ENCODE data around the gene KIDINS220. TPM values are rescaled to one million over a fixed set of nuclear protein-coding genes. Genes with fewer than 3 reads are reported as not detected.

The KIDINS220 gene
- total RNA-seq, 1 experiment from 2014 or later, result 20.1 TPM

Other genes starting within 250 kb of the KIDINS220 start
- 112 TPM for gene ID2, start 155.6 kb downstream of the KIDINS220 start, total RNA-seq (2021; ENCODE audit: unreplicated experiment)
- gene MBOAT2, start 166.1 kb upstream of the KIDINS220 start, total RNA-seq (2021; ENCODE audit: unreplicated experiment), result 16.8 TPM